Measurements from ENCODE around the gene TMEM43. TPM values are rescaled to one million over a fixed set of nuclear protein-coding genes. Genes with fewer than 3 reads are reported as not detected.
A peak's percentile ranks its signal among the peaks of the same experiment; 100 is the strongest.

Gene TMEM43
- total RNA-seq, 1 experiment from 2014 or later: 32.4 TPM

GRCh38 chr3:14178247-14179113 lies 53.6 kb downstream of the TMEM43 start, which contains the start of the genes LSM3 and XPC:
TSS of gene LSM3 (plus strand) at chr3:14178817. CDS start at chr3:14178861, 44 bp downstream.
TSS of gene XPC (minus strand) at chr3:14178601. CDS start at chr3:14178568, 33 bp downstream.
- BruUV-seq (replicated peaks): no TSS peak
- Histone ChIP-seq H4K20me1 (ENCODE audit: insufficient read depth) (no peaks in the 10 kb centered on the region), H3K9ac (ENCODE audit: low read length) (peak within 1 kb of the TSS; percentile 90), H3K4me2 (ENCODE audit: low read length) (peak within 1 kb of the TSS; percentile 96), H2AFZ (ENCODE audit: low read depth, low read length, poor library complexity, severe bottlenecking) (no peak within 1 kb of the TSS), H3K9me3 (ENCODE audit: control insufficient read depth in 1 of 2, insufficient read depth in 1 of 2, low read depth in 1 of 2, low read length in 2 of 2) (no peaks in the 10 kb centered on the region), H3K4me3 (replicated peaks in 1 of 2; ENCODE audit: low read depth in 1 of 2, low read length in 2 of 2) (peak within 1 kb of the TSS; percentile 84 to 97), H3K27ac (ENCODE audit: low read depth, low read length) (peak within 1 kb of the TSS; percentile 86), H3K36me3 (ENCODE audit: control insufficient read depth in 1 of 2, insufficient read depth in 2 of 2, low read length in 2 of 2) (peaks cover 14 to 17% of the 10 kb centered on the region in 2 experiments; a peak in 3 of 4 replicates), H3K4me1 (ENCODE audit: control insufficient read depth in 1 of 2, insufficient read depth in 2 of 2, low read length in 2 of 2) (peaks cover 10 to 14% of the 10 kb centered on the region in 2 experiments; a peak in 3 of 4 replicates), H3K9me2 (ENCODE audit: insufficient read depth) (no peaks in the 10 kb centered on the region), H3K79me2 (ENCODE audit: insufficient read depth, low read length) (peaks cover 95% of the 10 kb centered on the region), H3K27me3 (ENCODE audit: insufficient read depth, low read length) (no peaks in the 10 kb centered on the region)
- intact Hi-C loops (cut with micrococcal nuclease): loop anchor here (5.0 kb wide), 1 partner anchor 51 kb away; the partner anchor contains the start of gene TMEM43
- POLR2A ChIA-PET: interaction anchor here (0.7 to 2.1 kb wide), 8 partner anchors 9 to 54 kb away, joined by 3 to 18 read pairs (median 4); partner anchors contain the start of genes CHCHD4 and TMEM43
- DNase-seq (ENCODE audit: low read depth, low spot score) (peak; percentile 98), ATAC-seq (peak; percentile 96)
- RAD21 ChIA-PET (ENCODE audit: low non-redundant PET in 1 of 2, low total read pairs in 2 of 2, uncharacterized antibody in 2 of 2, unreplicated experiment in 2 of 2): interaction anchor here (0.6 to 1.3 kb wide), 2 partner anchors 54 kb away, joined by 3 read pairs; partner anchors contain the start of genes CHCHD4 (in 2 of the 2) and TMEM43 (in 2 of the 2)
- TF ChIP-seq CEBPB (IDR thresholded peaks at IDR 0.05; ENCODE audit: low read depth) (no peak), ELF1 (IDR thresholded peaks at IDR 0.05; ENCODE audit: borderline replicate concordance, low read depth) (peak; percentile 84), YY1 (IDR thresholded peaks at IDR 0.05; ENCODE audit: extremely low read depth, insufficient replicate concordance, low read depth, low read length) (peak; percentile 96), MAX (IDR thresholded peaks at IDR 0.05) (peak; percentile 76), POLR2A (IDR thresholded peaks at IDR 0.05; ENCODE audit: borderline replicate concordance, extremely low read depth, insufficient read depth, insufficient read length) (peak; percentile 58), SIN3A (IDR thresholded peaks at IDR 0.05; ENCODE audit: low read depth) (peak; percentile 76), EZH2phosphoT487 (IDR thresholded peaks at IDR 0.05; ENCODE audit: borderline replicate concordance) (no peak), ZFX (IDR thresholded peaks at IDR 0.05) (peak; percentile 94), POLR2AphosphoS5 (IDR thresholded peaks at IDR 0.05; ENCODE audit: low read depth, low read length) (peak; percentile 90), SRF (IDR thresholded peaks at IDR 0.05; ENCODE audit: low read depth) (peak; percentile 78; the same call in 1 of the 2 replicates), ZBTB33 (IDR thresholded peaks at IDR 0.05; ENCODE audit: extremely low read depth, insufficient replicate concordance, low read length) (peak; percentile 98), SP1 (IDR thresholded peaks at IDR 0.05; ENCODE audit: low read depth) (peak; percentile 80), EZH2 (IDR thresholded peaks at IDR 0.05) (no peak), FOSL1 (IDR thresholded peaks at IDR 0.05; ENCODE audit: low read depth) (0 out of 2 replicates have a peak, but pooled peaks have one; percentile 5)
- CTCF ChIA-PET: interaction anchor here (0.9 to 1.2 kb wide), 3 partner anchors 25 to 282 kb away, joined by 3 to 13 read pairs (median 5); partner anchors contain the start of genes CHCHD4 and TMEM43
